IMR-90 (cell line): ENCODE results near the gene DPP6. TPM values are rescaled to one million over a fixed set of nuclear protein-coding genes. Genes with fewer than 3 reads are reported as not detected.

ENCODE experiments used
- ATAC-seq: fragments of 200-7000 bp; cut with Tn5 transposase; 2 replicates; pipeline ENCODE4 v1.9.1; 2020; ENCODE audit warnings: low read depth, mild to moderate bottlenecking, moderate library complexity
- BruUV-seq: library from RNA; stranded (reverse); fragments of 400-500 nt; replicated peaks from 2 replicates; lab custom pipeline; 2021; lab: Mats Ljungman, UMichigan
- CTCF ChIA-PET: fragments of 300-600 bp; formaldehyde crosslinking; extraction: SDS; loops from one replicate; lab custom pipeline; 2021; ENCODE audit warnings: antibody characterized with exemption; lab: Yijun Ruan, JAX
- POLR2A ChIA-PET: fragments of 300-600 bp; sonication (Branson Sonifier 250); formaldehyde crosslinking; loops from one replicate; lab custom pipeline; 2022; ENCODE audit warnings: antibody characterized with exemption; ENCODE audit not compliant: unreplicated experiment; lab: Charles Lee
- DNase-seq: peaks from one replicate; pipeline ENCODE4 v3.0.0; 2013
- H2AFZ ChIP-seq: replicated peaks from 2 replicates; pipeline ENCODE3; 2013; ENCODE audit warnings: low read length, mild to moderate bottlenecking; ENCODE audit not compliant: poor library complexity
- H2AK5ac ChIP-seq: 2 replicates; pipeline ENCODE4 v1.6.1; 2013; ENCODE audit warnings: low read depth, low read length, inconsistent platforms
- H2AK9ac ChIP-seq: replicated peaks from 2 replicates; pipeline ENCODE3; 2013; ENCODE audit warnings: mild to moderate bottlenecking, low read depth, low read length, moderate library complexity; ENCODE audit not compliant: poor library complexity
- H2BK120ac ChIP-seq: 2 replicates; pipeline ENCODE4 v1.6.1; 2013; ENCODE audit warnings: low read depth, low read length, inconsistent platforms
- H2BK15ac ChIP-seq: 3 replicates; pipeline ENCODE4 v1.6.1; 2013; ENCODE audit warnings: low read depth, low read length, inconsistent platforms
- H2BK20ac ChIP-seq: 2 replicates; pipeline ENCODE4 v1.6.1; 2013; ENCODE audit warnings: low read depth, mild to moderate bottlenecking, inconsistent platforms, low read length, moderate library complexity
- H2BK5ac ChIP-seq: 2 replicates; pipeline ENCODE4 v1.6.1; 2013; ENCODE audit warnings: mild to moderate bottlenecking, low read depth, low read length, inconsistent platforms; ENCODE audit not compliant: poor library complexity, severe bottlenecking
- H3K14ac ChIP-seq: replicated peaks from 2 replicates; pipeline ENCODE4 v1.6.1; 2013; ENCODE audit warnings: low read depth, low read length, inconsistent platforms
- H3K18ac ChIP-seq: 2 replicates; pipeline ENCODE4 v1.6.1; 2013; ENCODE audit warnings: low read depth, low read length, control low read depth
- H3K23ac ChIP-seq: 2 replicates; pipeline ENCODE4 v1.6.1; 2013; ENCODE audit warnings: low read depth, low read length, inconsistent platforms
- H3K27ac ChIP-seq: 2 replicates; pipeline ENCODE4 v1.5.1; 2013; ENCODE audit warnings: mild to moderate bottlenecking, control low read depth, low read length; ENCODE audit not compliant: insufficient read depth
- H3K27me3 ChIP-seq: 2 replicates; pipeline ENCODE4 v1.6.1; 2013; ENCODE audit warnings: low read length; ENCODE audit not compliant: control insufficient read depth, insufficient read depth
- H3K36me3 ChIP-seq: 2 replicates; pipeline ENCODE4 v1.6.1; 2013; ENCODE audit warnings: low read length, mixed read lengths; ENCODE audit not compliant: control insufficient read depth, insufficient read depth
- H3K4ac ChIP-seq: 2 replicates; pipeline ENCODE4 v1.6.1; 2013; ENCODE audit warnings: low read depth, low read length, inconsistent platforms
- H3K4me1 ChIP-seq: 2 replicates; pipeline ENCODE4 v1.6.1; 2013; ENCODE audit warnings: low read length, mixed read lengths; ENCODE audit not compliant: control insufficient read depth, insufficient read depth
- H3K4me2 ChIP-seq: 2 replicates; pipeline ENCODE4 v1.6.1; 2013; ENCODE audit warnings: low read depth, mild to moderate bottlenecking, control low read depth, low read length, moderate library complexity
- H3K4me3 ChIP-seq: 2 replicates; pipeline ENCODE4 v1.5.1; 2013; ENCODE audit warnings: low read depth, mild to moderate bottlenecking, control low read depth, low read length, moderate library complexity; ENCODE audit not compliant: insufficient read depth
- H3K56ac ChIP-seq: 2 replicates; pipeline ENCODE4 v1.6.1; 2013; ENCODE audit warnings: low read length, inconsistent platforms; ENCODE audit not compliant: insufficient read depth; ENCODE audit errors: extremely low read depth
- H3K79me1 ChIP-seq, 2 experiments: 2 replicates each; pipeline ENCODE4 v1.6.1; 2013; ENCODE audit warnings: low read length in 2 of 2, inconsistent platforms in 1 of 2, low read depth in 1 of 2
- H3K9ac ChIP-seq: 2 replicates; pipeline ENCODE4 v1.6.1; 2013; ENCODE audit warnings: low read depth, low read length, control low read depth
- H3K9me1 ChIP-seq: 2 replicates; pipeline ENCODE4 v1.6.1; 2013; ENCODE audit warnings: low read length, inconsistent platforms; ENCODE audit not compliant: insufficient read depth
- H3K9me3 ChIP-seq: 2 replicates; pipeline ENCODE4 v1.6.1; 2013; ENCODE audit warnings: low read length; ENCODE audit not compliant: control insufficient read depth, insufficient read depth
- H4K20me1 ChIP-seq: 2 replicates; pipeline ENCODE4 v1.6.1; 2013; ENCODE audit warnings: low read length, inconsistent platforms; ENCODE audit not compliant: insufficient read depth
- H4K5ac ChIP-seq: 2 replicates; pipeline ENCODE4 v1.6.1; 2013; ENCODE audit warnings: mild to moderate bottlenecking, low read depth, low read length, control low read depth
- H4K8ac ChIP-seq, 2 experiments: 2 replicates each; pipeline ENCODE4 v1.6.1; 2013; ENCODE audit warnings: low read depth in 2 of 2, low read length in 2 of 2, control low read depth in 1 of 2, inconsistent platforms in 1 of 2
- H4K91ac ChIP-seq: 2 replicates; pipeline ENCODE4 v1.6.1; 2013; ENCODE audit warnings: low read depth, low read length, inconsistent platforms; ENCODE audit not compliant: insufficient read depth
- CEBPB ChIP-seq: IDR thresholded peaks from 2 replicates; pipeline ENCODE4 v1.6.1; 2012; ENCODE audit warnings: low read depth, low read length, improper control_type of control experiment
- CHD1 ChIP-seq: IDR thresholded peaks from 2 replicates; pipeline ENCODE4 v1.6.1; 2012; ENCODE audit warnings: low read depth, low read length, improper control_type of control experiment
- ELK1 ChIP-seq: fragments of 150-350 bp; IDR thresholded peaks from 2 replicates; pipeline ENCODE4 v1.6.1; 2016; ENCODE audit warnings: low read depth, mild to moderate bottlenecking, low read length, moderate library complexity, borderline replicate concordance
- FOS ChIP-seq: fragments of 150-350 bp; IDR thresholded peaks from 2 replicates; pipeline ENCODE4 v1.6.1; 2016; ENCODE audit warnings: low read depth, low read length
- MAZ ChIP-seq: IDR thresholded peaks from 2 replicates; pipeline ENCODE4 v1.6.1; 2012; ENCODE audit warnings: low read depth, mild to moderate bottlenecking, low read length, improper control_type of control experiment, moderate library complexity, borderline replicate concordance
- POLR2A ChIP-seq: IDR thresholded peaks from 2 replicates; pipeline ENCODE4 v1.6.1; 2012; ENCODE audit warnings: mild to moderate bottlenecking, low read depth, low read length
- RCOR1 ChIP-seq: IDR thresholded peaks from 2 replicates; pipeline ENCODE4 v1.6.1; 2012; ENCODE audit warnings: mild to moderate bottlenecking, low read length, improper control_type of control experiment; ENCODE audit not compliant: insufficient replicate concordance
- WGBS, 2 experiments: methylation state at CpG; one replicate each; pipeline versions ENCODE4 v1.1.5 to v1.1.7; 2013; ENCODE audit warnings: missing lambda C conversion rate in 2 of 2; ENCODE audit not compliant: insufficient read length in 1 of 2; ENCODE audit errors: extremely low coverage in 2 of 2; 5-methylcytosine and 5-hydroxymethylcytosine counted together
- dilution Hi-C: fragments of 300-500 bp; cut with HindIII; formaldehyde crosslinking; loops from one replicate; pipeline ENCODE4 v1.14.3; 2018; ENCODE audit warnings: low sequenced_read_pairs; ENCODE audit not compliant: unreplicated experiment
- in situ Hi-C: fragments of 300-500 bp; cut with MboI; formaldehyde crosslinking; loops from 3 replicates; pipeline ENCODE4 v1.14.3; 2019; ENCODE audit warnings: low sequenced_read_pairs, inconsistent platforms, mixed read lengths
- intact Hi-C: fragments of 100-400 bp; cut with micrococcal nuclease; formaldehyde crosslinking; loops from 2 replicates; pipeline ENCODE4 v1.10.0; 2022
- polyA plus RNA-seq, 3 experiments: library from polyadenylated mRNA; depleted of rRNA; stranded (reverse); fragments of >200 nt; gene quantifications; 2 replicates each; pipeline ENCODE4 v1.2.3, GENCODE V29; 2012; ENCODE audit warnings: low replicate concordance in 1 of 3
- total RNA-seq: library from RNA; depleted of rRNA; stranded (reverse); fragments of >200 nt; gene quantifications from 2 replicates; pipeline ENCODE4 v1.2.3, GENCODE V29; 2012

Gene DPP6
- total and polyA plus RNA-seq, 2 of the 4 experiments (the other 2 are of a cell fraction), result not detected

GRCh38 chr7:154373956-154374355 is 321.8 kb downstream of the DPP6 start:
- Histone ChIP-seq H3K36me3 (no peaks in the 10 kb centered on the region), H4K5ac (no peak overlapping the region), H3K23ac (no peak overlapping the region), H4K8ac (no peak overlapping the region), H3K14ac (no peak overlapping the region), H3K9ac (no peak overlapping the region), H3K18ac (no peak overlapping the region), H3K9me1 (no peaks in the 10 kb centered on the region), H4K91ac (no peak overlapping the region), H2BK120ac (no peak overlapping the region), H3K27ac (no peak overlapping the region), H3K4me2 (no peak overlapping the region), H2BK15ac (no peak overlapping the region), H2BK20ac (no peak overlapping the region), H3K9me3 (peaks cover 35% of the 10 kb centered on the region), H3K4ac (no peak overlapping the region), H2AK9ac (no peak overlapping the region), H3K79me1 (no peaks in the 10 kb centered on the region), H2AFZ (no peak overlapping the region), H3K4me3 (no peak overlapping the region), H3K4me1 (no peaks in the 10 kb centered on the region), H3K56ac (no peak overlapping the region), H3K27me3 (no peaks in the 10 kb centered on the region), H4K20me1 (no peaks in the 10 kb centered on the region), H2BK5ac (no peak overlapping the region), H2AK5ac (no peak overlapping the region)
- in situ Hi-C loops, result no loop called here
- TF ChIP-seq CEBPB, result no peak
- no peak for TF ChIP-seq MAZ
- TF ChIP-seq FOS, result no peak
- TF ChIP-seq RCOR1, result no peak
- TF ChIP-seq ELK1, result no peak
- no peak for TF ChIP-seq CHD1
- no peak for TF ChIP-seq POLR2A
- ChIA-PET POLR2A (no interaction called here), CTCF (no interaction called here)
- DNase-seq (no peak), ATAC-seq (no peak)
- WGBS, 2 experiments, result no CpG with 5 or more reads among the region's 3 CpGs
- intact Hi-C loops, result no loop called here
- dilution Hi-C loops, result no loop called here
- BruUV-seq, result no TSS peak
